Liver (tissue), 9 donors: Measurements from ENCODE around the gene TIE1. TPM values are rescaled to one million over a fixed set of nuclear protein-coding genes. Genes with fewer than 3 reads are reported as not detected.

Experiments used
- DNase-seq: peaks from one replicate; pipeline ENCODE4 v3.0.0-alpha.2; 2017; ENCODE audit warnings: low spot score
- H3K27ac ChIP-seq, 2 donors: one replicate each; pipeline ENCODE4 v1.7.0; 2013; ENCODE audit warnings: inconsistent platforms in 2 of 2, low read length in 2 of 2, control low read depth in 1 of 2, low read depth in 1 of 2, mild to moderate bottlenecking in 1 of 2
- H3K27me3 ChIP-seq, 4 donors: one replicate each; pipeline versions ENCODE4 v1.6.1 to v1.7.0; 2013; ENCODE audit warnings: low read length in 3 of 4, inconsistent platforms in 1 of 4, mild to moderate bottlenecking in 1 of 4, moderate library complexity in 1 of 4; ENCODE audit not compliant: control insufficient read depth in 4 of 4, insufficient read depth in 4 of 4
- H3K36me3 ChIP-seq, 4 donors: one replicate each; pipeline versions ENCODE4 v1.6.1 to v1.7.0; 2013; ENCODE audit warnings: low read length in 3 of 4, mild to moderate bottlenecking in 3 of 4, low read depth in 1 of 4, moderate library complexity in 1 of 4; ENCODE audit not compliant: control insufficient read depth in 4 of 4, insufficient read depth in 3 of 4
- H3K4me1 ChIP-seq, 4 donors: one replicate each; pipeline versions ENCODE4 v1.6.1 to v1.7.0; 2013; ENCODE audit warnings: low read length in 3 of 4, mild to moderate bottlenecking in 3 of 4, moderate library complexity in 1 of 4; ENCODE audit not compliant: control insufficient read depth in 4 of 4, insufficient read depth in 4 of 4
- H3K4me3 ChIP-seq, 3 donors: one replicate each; pipeline versions ENCODE4 v1.6.1 to v1.7.0; 2013; ENCODE audit warnings: low read length in 3 of 3, control low read depth in 1 of 3, low read depth in 1 of 3, mild to moderate bottlenecking in 1 of 3
- H3K9ac ChIP-seq, 2 donors: one replicate each; pipeline ENCODE4 v1.7.0; 2013; ENCODE audit warnings: low read length in 2 of 2, mild to moderate bottlenecking in 2 of 2, moderate library complexity in 2 of 2, control low read depth in 1 of 2, low read depth in 1 of 2
- H3K9me3 ChIP-seq, 4 donors: one replicate each; pipeline versions ENCODE4 v1.6.1 to v1.7.0; 2013; ENCODE audit warnings: low read length in 3 of 4; ENCODE audit not compliant: control insufficient read depth in 4 of 4
- ATF3 ChIP-seq: IDR thresholded peaks from 2 replicates; pipeline ENCODE4 v1.6.1; 2016; ENCODE audit warnings: antibody characterized with exemption
- CTCF ChIP-seq: fragments of 150-350 bp; IDR thresholded peaks from 2 replicates; pipeline ENCODE4 v1.5.1; 2017; ENCODE audit warnings: improper control_type of control experiment, low read depth, low read length; ENCODE audit not compliant: missing input control
- FOXA1 ChIP-seq: IDR thresholded peaks from 2 replicates; pipeline ENCODE4 v1.6.1; 2016; ENCODE audit warnings: antibody characterized with exemption
- FOXA2 ChIP-seq: IDR thresholded peaks from 2 replicates; pipeline ENCODE4 v1.6.1; 2016; ENCODE audit warnings: antibody characterized with exemption
- HNF4A ChIP-seq, 2 donors: conservative IDR thresholded peaks; 2 replicates each; pipeline ENCODE4 v1.6.1; 2016; ENCODE audit warnings: antibody characterized with exemption in 2 of 2, mild to moderate bottlenecking in 2 of 2
- HNF4G ChIP-seq: IDR thresholded peaks from 2 replicates; pipeline ENCODE4 v1.6.1; 2016; ENCODE audit warnings: antibody characterized with exemption
- JUND ChIP-seq, 2 donors: IDR thresholded peaks; 2 replicates each; pipeline ENCODE4 v1.6.1; 2016; ENCODE audit warnings: antibody characterized with exemption in 2 of 2
- MAX ChIP-seq: IDR thresholded peaks from 2 replicates; pipeline ENCODE4 v1.6.1; 2016; ENCODE audit warnings: antibody characterized with exemption
- RAD21 ChIP-seq, 2 donors: IDR thresholded peaks; 2 replicates each; pipeline ENCODE4 v1.6.1; 2016; ENCODE audit warnings: antibody characterized with exemption in 2 of 2, mild to moderate bottlenecking in 2 of 2
- REST ChIP-seq: IDR thresholded peaks from 2 replicates; pipeline ENCODE4 v1.6.1; 2016; ENCODE audit warnings: antibody characterized with exemption, mild to moderate bottlenecking
- RXRA ChIP-seq, 2 donors: IDR thresholded peaks; 2 replicates each; pipeline ENCODE4 v1.6.1; 2017 to 2018; ENCODE audit warnings: antibody characterized with exemption in 2 of 2, mild to moderate bottlenecking in 1 of 2
- YY1 ChIP-seq: IDR thresholded peaks from 2 replicates; pipeline ENCODE4 v1.6.1; 2016; ENCODE audit warnings: antibody characterized with exemption, mild to moderate bottlenecking
- ZBTB33 ChIP-seq: IDR thresholded peaks from 2 replicates; pipeline ENCODE4 v1.6.1; 2016; ENCODE audit warnings: antibody characterized with exemption
- WGBS: extraction: QIAGEN DNeasy Blood & Tissue Kit; methylation state at CpG from one replicate; pipeline ENCODE4 v1.1.7; 2013; 5-methylcytosine and 5-hydroxymethylcytosine counted together
- polyA plus RNA-seq, 2 donors: library from polyadenylated mRNA; stranded (reverse) in 1 of 2; unstranded in 1 of 2; fragments of 200-250 nt in 1 of 2; fragments of >200 nt in 1 of 2; fragmentation: Nextera tagmentation in 1 of 2; extraction: Ambion mirVana in 1 of 2; gene quantifications; one replicate each; pipeline versions ENCODE4 v1.2.1 to v1.2.3, GENCODE V29; 2013 to 2015
- total RNA-seq, 2 donors: library from RNA; depleted of rRNA; stranded (reverse); fragments of >200 nt; gene quantifications; one replicate each; pipeline ENCODE4 v1.2.3, GENCODE V29; 2014
- donor health status: healthy.
- donor health status: healthy.
- donor health status: healthy.
- donor health status: healthy.
- donor health status: healthy.

Gene TIE1
- total and polyA plus RNA-seq, 4 donors: 3.6 to 17.6 (median 8.9) TPM

- TF ChIP-seq CTCF: no peak
- TF ChIP-seq ATF3: no peak
Observed at GRCh38 chr1:43360616-43361015, 59.8 kb downstream of the TIE1 start (continued).

DNA sequence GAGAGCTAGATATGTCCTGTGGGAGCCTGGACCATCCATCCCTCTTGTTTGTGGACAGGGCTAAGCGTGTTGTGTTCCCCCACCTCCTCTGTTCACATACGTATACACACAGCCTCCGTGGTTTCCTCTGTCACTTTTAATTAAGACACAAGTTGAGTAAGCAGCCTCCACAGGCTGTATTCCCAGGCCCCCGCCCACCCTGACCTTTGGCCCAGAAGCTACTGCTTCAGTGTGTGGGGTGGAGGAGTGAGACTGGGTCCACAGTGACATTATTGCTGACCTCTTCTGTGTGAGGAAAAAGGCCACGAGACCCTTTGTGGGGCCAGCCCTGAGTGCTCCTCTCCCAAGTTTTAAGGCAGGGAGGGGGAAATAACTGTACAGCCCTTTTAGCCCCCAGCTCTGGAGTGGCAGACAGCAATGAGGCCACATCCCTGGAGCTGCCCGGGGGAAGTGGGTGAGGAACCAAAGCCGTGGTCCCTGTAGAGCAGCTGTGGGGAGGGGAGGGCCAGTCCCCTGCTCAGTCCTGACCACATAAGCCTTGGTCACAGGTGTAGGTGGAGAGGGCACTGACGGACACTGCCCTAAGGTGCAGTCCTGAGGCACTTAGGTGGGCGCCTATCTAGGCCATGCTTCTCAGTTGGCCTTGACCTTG is 62.6 kb downstream of the TIE1 start:
- TF ChIP-seq RAD21 (IDR thresholded peaks at IDR 0.05): no peak
- TF ChIP-seq ZBTB33: no peak
- TF ChIP-seq REST: no peak
- TF ChIP-seq RXRA (IDR thresholded peaks at IDR 0.05): no peak
- no peak for TF ChIP-seq MAX
- no peak for TF ChIP-seq FOXA2
- TF ChIP-seq CTCF: no peak
- no peak for TF ChIP-seq JUND (IDR thresholded peaks at IDR 0.05)
- TF ChIP-seq HNF4G: no peak
- no peak for TF ChIP-seq YY1
- TF ChIP-seq FOXA1: no peak
- TF ChIP-seq HNF4A (conservative IDR thresholded peaks at IDR 0.05): no peak
- no peak for TF ChIP-seq ATF3
- 79% methylated on average over 9 of the region's 9 CpGs for WGBS

More for the DNA sequence above, 62.6 kb downstream of the TIE1 start:
- Histone ChIP-seq H3K4me1 (peaks cover 5 to 23% (median 17%) of the 10 kb centered on the region in 4 donors), H3K36me3 (peaks cover 2 to 36% (median 21%) of the 10 kb centered on the region in 4 donors), H3K27me3 (no peaks in the 10 kb centered on the region), H3K27ac (no peak overlapping the region), H3K9ac (no peak overlapping the region), H3K4me3 (no peak overlapping the region), H3K9me3 (no peaks in the 10 kb centered on the region)
- DNase-seq: no peak
